DMS53 (cell line): ENCODE results near the gene LINC01488.

Experiments used
- DNase-seq: peaks from one replicate; lab custom pipeline; 2025; lab: John Stamatoyannopoulos, UW

LINC01488 gene

GRCh38 chr11:69463995-69464960 lies 17.2 kb upstream of the LINC01488 start:
- DNase-seq: no peak

- DNase-seq: no peak
Observed at GRCh38 chr11:69465236-69466000, 16.0 kb upstream of the LINC01488 start.

- DNase-seq: no peak
Observed at GRCh38 chr11:69466039-69466438, 15.4 kb upstream of the LINC01488 start.

DNA sequence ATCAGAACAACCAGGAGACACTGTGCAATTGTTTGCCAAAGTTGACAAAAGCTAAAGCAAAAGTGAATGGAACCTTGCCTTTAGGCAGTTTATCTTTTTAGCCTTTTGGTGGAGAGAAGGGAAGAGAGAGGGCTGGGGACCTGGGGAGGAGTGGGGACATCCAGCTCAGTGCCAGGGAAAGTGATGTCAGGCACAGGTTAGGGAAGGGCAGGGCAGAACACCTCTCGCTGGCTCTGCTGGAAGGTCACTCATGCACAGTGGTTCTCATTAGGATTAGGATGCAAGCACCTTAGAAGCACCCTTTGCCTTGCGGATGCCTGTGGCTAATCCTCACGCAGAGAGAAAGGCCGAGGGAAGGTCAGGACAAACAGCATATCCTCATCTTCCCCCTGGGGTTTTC lies 14.3 kb upstream of the LINC01488 start:
- DNase-seq: no peak

DNA sequence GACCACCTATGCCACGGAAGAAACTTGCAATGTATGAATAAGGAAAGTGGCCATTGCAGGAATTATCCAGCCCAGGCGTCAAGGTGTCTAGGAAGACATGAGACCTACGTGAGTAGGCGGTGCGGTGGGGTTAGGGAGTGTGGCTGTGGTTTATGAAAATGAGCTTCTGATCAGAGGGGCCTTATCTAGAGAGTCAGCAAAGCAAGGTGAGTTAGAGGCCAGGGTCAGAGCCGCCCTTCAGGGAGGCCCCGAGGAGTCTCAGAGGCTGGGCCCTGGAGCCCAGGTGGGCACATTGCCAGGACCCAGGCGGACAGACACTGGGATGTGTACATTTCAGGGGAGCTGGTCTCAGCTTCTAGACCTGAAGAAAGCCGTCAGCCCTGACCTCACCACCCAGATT lies 13.8 kb upstream of the LINC01488 start:
- DNase-seq: no peak

DNA sequence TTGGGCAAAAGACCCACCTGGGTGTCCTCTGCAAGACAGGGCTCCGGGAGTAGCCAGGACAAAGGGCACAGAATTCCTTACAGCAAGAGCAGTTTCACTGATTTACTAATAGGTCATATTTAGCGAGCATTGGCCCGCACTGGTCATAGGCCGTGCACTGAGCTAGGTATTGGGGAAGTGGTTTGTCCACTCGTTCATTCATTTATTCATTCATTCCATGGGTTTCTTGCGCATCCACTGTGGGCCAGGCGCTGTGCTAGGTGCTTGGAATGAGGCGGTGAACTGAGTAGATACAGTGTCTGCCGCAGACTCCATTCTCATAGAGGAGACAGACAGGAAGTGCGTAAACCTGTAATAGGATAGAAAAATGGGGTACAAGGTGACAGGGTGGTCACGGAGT lies 13.2 kb upstream of the LINC01488 start:
- DNase-seq: no peak

- no peak for DNase-seq
Observed at GRCh38 chr11:69468911-69469885, 12.3 kb upstream of the LINC01488 start.

GRCh38 chr11:69470301-69470700 lies 11.2 kb upstream of the LINC01488 start:
- no peak for DNase-seq

- no peak for DNase-seq
Observed at GRCh38 chr11:69470793-69471728, 10.4 kb upstream of the LINC01488 start.

GRCh38 chr11:69471729-69472540 lies 9.5 kb upstream of the LINC01488 start:
- no peak for DNase-seq

DNA sequence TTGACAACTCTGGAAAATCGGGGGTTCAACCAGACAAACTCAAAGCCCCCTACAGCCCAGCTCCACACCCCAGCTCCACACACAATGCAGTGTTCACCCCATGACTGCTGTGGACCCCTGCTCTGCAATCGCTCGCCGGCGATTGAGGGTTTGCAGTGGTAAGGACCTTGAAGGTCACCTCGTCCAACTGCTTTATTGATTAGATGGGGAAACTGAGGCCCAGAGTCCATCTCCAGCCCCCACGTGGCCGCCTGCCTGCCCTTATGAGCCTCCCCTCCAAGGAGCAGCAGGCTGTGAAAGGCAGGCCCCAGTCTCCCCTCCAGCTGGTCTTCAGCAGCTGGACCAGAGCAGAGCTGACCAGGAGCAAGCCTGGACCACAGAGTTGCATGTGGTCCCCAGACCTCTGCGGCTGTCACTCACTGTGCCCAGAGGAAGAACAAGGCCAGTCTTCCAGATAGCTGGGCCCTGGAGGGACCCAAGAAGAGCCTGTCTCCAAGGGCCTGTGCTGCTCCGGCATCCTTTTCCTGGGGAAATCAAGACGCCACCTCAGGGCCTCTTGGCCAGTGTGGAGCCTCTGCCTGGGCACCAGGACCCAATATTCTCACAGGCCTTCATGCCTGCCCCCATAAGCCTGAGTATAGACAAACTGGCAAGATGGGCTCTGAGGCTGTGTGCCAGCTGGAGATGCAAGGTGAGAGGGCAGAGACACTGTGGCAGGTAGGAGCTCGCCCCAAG lies 8.8 kb upstream of the LINC01488 start:
- no peak for DNase-seq

DNA sequence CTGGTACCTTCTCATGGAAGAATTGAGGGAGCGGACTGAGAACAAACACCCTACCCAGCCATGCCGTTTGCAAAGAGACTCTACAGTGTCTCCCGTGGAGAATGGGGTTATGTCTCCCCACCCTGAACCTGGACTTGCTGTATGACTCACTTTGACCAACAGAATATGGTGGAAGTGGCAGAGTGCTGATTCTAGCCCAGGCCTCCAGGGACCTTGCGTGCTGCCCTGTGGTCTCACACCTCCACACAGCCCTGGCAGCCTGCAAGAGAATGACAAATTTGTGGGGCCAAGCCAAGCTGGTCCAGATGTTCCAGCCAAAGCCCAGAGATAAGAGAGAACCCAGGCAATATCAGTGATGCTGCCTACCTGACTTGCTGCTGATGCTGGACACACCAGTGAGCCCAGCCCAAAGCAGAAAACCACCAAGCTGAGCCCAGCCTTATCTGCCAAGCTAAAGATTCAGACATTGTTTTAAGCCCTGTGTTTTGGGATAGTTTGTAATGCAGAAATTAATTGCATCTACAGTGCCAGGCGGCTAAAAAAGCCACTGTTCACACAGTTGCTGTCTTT lies 8.1 kb upstream of the LINC01488 start:
- DNase-seq: no peak

DNA sequence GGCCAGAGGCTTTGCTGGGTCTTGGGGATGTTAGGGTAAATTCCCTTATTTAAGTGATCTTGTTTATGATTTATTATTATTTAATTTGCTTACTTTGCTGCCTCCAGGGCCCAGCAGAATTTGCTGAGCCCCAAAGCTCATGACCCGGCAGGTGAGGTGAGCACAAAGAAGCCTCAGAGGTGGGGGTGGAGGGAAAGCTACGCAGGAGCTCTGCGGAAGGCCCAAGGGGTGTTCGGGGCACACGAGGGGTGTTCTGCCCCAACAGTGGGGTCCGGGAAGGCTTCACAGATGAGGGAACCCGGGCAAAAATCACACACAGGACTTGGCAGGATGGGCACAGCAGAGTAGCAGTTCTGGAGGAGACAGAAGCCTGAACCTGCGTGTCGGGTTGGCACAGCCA lies 6.7 kb upstream of the LINC01488 start:
- DNase-seq: no peak

DNA sequence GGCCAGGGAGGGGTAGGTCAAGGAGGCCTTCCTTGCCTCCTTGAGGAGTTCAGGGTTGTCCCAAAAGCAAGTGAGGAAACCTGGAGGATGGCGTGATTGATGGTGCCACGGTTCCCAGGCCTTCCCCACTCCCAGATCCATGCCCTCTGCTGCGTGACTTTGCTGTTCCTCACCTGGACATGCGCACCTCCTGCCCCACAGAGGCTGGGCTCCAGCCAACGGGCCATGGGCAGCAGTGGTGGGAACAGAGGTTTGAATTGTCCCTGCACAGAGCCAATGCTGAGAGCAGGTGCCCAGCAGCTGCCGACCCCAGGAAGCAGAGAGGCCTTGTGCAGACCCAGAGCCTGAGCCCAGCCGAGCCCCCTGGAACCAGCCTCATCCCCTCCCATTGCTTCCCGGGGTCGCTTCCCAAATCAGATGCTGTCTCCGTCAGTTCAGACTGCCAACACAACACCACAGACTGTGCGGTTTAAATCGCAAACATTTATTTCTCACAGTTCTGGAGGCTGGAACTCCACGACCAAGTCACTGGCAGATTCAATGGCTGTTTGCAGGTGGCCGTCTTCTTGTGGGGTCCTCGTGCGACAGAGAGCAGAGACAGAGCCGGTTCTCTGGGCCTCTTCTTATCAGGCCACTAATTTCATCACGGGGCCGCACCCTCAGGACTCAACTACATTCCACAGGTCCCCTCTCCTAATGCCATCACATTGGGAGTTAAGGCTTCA lies 6.2 kb upstream of the LINC01488 start:
- DNase-seq: no peak

DNA sequence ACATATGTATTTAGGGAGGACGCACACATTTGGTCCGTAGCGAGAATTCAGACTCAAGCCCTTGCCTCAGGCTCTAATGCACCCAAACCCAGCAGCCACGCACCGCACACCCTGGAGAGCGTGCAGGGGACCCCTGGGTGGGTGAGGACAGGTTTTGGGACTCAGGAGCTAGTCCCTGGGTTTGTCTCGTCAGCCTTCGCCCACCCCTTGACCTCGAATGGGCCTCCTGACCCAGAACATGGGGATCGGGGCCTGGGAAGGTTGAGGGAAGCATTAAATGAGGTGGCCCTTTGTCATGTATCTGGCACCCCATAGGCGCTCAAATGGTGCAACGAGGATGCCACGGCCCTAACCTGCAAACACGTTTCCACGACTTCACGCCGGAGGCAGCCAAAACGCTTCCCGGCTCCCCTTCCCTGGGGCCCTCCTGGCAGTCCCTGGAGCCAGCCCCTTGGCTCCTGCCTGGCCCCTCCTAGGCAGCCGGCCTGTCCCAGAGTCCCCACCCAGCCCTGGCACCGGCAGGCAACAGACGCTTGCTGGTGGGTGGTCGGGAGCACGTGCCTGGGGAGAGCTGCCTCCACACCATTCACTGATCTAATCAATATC lies 5.5 kb upstream of the LINC01488 start:
- no peak for DNase-seq

DNA sequence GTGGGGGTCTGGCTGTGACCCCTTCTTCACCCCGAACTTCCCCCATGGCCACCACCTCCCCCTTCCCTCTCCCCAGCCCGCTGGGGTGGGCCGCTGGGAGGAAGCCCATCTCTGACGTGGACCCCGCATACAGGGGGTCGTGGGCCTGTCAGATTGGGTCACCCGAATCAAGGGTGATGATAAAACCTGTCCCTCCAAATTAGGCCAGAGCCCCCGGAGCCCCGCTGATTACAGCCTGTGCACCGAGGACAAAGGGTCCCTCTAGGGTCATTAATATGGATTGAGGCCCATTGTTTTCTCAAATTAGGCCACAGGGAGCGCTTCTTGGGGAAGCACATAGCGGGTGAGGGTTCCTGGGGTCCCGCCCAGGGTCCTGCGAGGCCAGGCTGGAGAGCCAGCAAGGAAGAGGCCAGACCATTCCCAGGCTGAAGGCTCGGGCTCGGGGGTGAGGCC lies 4.9 kb upstream of the LINC01488 start:
- DNase-seq: no peak

- no peak for DNase-seq
Observed at GRCh38 chr11:69477086-69477485, 4.4 kb upstream of the LINC01488 start.
